Measurements from ENCODE around the gene CACNA1F.

CACNA1F gene

GRCh38 chrX:49257846-49258748 is 25.0 kb upstream of the CACNA1F start:
- in situ Hi-C loops (cut with MboI; ENCODE audit: low sequenced_read_pairs) = no loop called here

- in situ Hi-C loops (cut with MboI; ENCODE audit: low sequenced_read_pairs) = no loop called here
These were observed 24.1 kb upstream of the CACNA1F start for GRCh38 chrX:49257074-49257790.

- in situ Hi-C loops (cut with MboI; ENCODE audit: low sequenced_read_pairs) = no loop called here
These were observed 23.3 kb upstream of the CACNA1F start for GRCh38 chrX:49256268-49256995.

GRCh38 chrX:49254639-49255038 is 21.5 kb upstream of the CACNA1F start:
- in situ Hi-C loops (cut with MboI; ENCODE audit: low sequenced_read_pairs) = no loop called here

- in situ Hi-C loops (cut with MboI; ENCODE audit: low sequenced_read_pairs) = no loop called here
These were observed 18.2 kb upstream of the CACNA1F start for GRCh38 chrX:49251325-49251724.

- in situ Hi-C loops (cut with MboI; ENCODE audit: low sequenced_read_pairs) = no loop called here
These were observed 17.4 kb upstream of the CACNA1F start for GRCh38 chrX:49250578-49250977.

GRCh38 chrX:49250066-49250465 is 16.9 kb upstream of the CACNA1F start:
- in situ Hi-C loops (cut with MboI; ENCODE audit: low sequenced_read_pairs) = no loop called here

- in situ Hi-C loops (cut with MboI; ENCODE audit: low sequenced_read_pairs) = no loop called here
These were observed 16.5 kb upstream of the CACNA1F start for GRCh38 chrX:49249616-49250015.

GRCh38 chrX:49249071-49249470 is 15.9 kb upstream of the CACNA1F start:
- in situ Hi-C loops (cut with MboI; ENCODE audit: low sequenced_read_pairs) = no loop called here

GRCh38 chrX:49247916-49248811 is 15.0 kb upstream of the CACNA1F start:
- in situ Hi-C loops (cut with MboI; ENCODE audit: low sequenced_read_pairs) = no loop called here

GRCh38 chrX:49247346-49247745 is 14.2 kb upstream of the CACNA1F start:
- in situ Hi-C loops (cut with MboI; ENCODE audit: low sequenced_read_pairs) = no loop called here

GRCh38 chrX:49246541-49246940 is 13.4 kb upstream of the CACNA1F start:
- in situ Hi-C loops (cut with MboI; ENCODE audit: low sequenced_read_pairs) = no loop called here

- in situ Hi-C loops (cut with MboI; ENCODE audit: low sequenced_read_pairs) = no loop called here
These were observed 11.1 kb upstream of the CACNA1F start for GRCh38 chrX:49244207-49244606.

- in situ Hi-C loops (cut with MboI; ENCODE audit: low sequenced_read_pairs) = no loop called here
These were observed 10.0 kb upstream of the CACNA1F start for GRCh38 chrX:49243166-49243565.

- in situ Hi-C loops (cut with MboI; ENCODE audit: low sequenced_read_pairs) = no loop called here
These were observed 9.5 kb upstream of the CACNA1F start for GRCh38 chrX:49242545-49243066.

- in situ Hi-C loops (cut with MboI; ENCODE audit: low sequenced_read_pairs) = no loop called here
These were observed 5.6 kb upstream of the CACNA1F start for GRCh38 chrX:49238735-49239134.

GRCh38 chrX:49237060-49237459 is 3.9 kb upstream of the CACNA1F start:
- in situ Hi-C loops (cut with MboI; ENCODE audit: low sequenced_read_pairs) = no loop called here

- in situ Hi-C loops (cut with MboI; ENCODE audit: low sequenced_read_pairs) = no loop called here
These were observed 881 bp upstream of the CACNA1F start for GRCh38 chrX:49233887-49234555.

- in situ Hi-C loops (cut with MboI; ENCODE audit: low sequenced_read_pairs) = no loop called here
These were observed 615 bp downstream of the CACNA1F start for GRCh38 chrX:49232525-49232924.

Measured in HL-60/S4 (cell line).